C4-2B (cell line): Measurements from ENCODE around the gene ARHGEF28.

Experiments
- ZFX ChIP-seq: fragments of 450-650 bp; IDR thresholded peaks from 2 replicates; pipeline ENCODE4 v1.6.1; 2017
- TF ChIP-seq, protein P1 (sequence below): fragments of 450-650 bp; conservative IDR thresholded peaks from 2 replicates; pipeline ENCODE4 v1.5.1; 2017; ENCODE audit warnings: mild to moderate bottlenecking

DNA sequence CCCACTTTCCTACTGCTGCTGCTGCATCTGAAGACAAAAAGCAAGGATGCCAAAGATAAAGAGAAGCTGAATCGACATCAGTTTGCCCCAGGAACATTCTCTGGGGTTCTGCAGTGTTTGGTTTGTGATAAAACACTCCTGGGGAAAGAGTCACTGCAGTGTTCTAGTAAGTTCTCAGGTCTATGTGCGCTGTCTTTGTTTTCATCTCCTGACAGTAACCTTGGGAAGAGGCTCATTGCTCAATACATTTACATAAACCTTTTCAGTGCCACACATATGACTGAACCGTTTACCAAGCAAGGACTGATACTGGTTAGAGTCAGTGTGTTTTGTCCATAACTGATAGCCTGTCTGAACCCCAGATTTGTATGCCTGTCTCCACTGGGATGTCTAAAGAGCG lies 232.1 kb downstream of the ARHGEF28 start:
- TF ChIP-seq, protein P1, sequence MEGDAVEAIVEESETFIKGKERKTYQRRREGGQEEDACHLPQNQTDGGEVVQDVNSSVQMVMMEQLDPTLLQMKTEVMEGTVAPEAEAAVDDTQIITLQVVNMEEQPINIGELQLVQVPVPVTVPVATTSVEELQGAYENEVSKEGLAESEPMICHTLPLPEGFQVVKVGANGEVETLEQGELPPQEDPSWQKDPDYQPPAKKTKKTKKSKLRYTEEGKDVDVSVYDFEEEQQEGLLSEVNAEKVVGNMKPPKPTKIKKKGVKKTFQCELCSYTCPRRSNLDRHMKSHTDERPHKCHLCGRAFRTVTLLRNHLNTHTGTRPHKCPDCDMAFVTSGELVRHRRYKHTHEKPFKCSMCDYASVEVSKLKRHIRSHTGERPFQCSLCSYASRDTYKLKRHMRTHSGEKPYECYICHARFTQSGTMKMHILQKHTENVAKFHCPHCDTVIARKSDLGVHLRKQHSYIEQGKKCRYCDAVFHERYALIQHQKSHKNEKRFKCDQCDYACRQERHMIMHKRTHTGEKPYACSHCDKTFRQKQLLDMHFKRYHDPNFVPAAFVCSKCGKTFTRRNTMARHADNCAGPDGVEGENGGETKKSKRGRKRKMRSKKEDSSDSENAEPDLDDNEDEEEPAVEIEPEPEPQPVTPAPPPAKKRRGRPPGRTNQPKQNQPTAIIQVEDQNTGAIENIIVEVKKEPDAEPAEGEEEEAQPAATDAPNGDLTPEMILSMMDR = no peak
- TF ChIP-seq ZFX = no peak
